ENCODE measurements around the gene EP400. TPM values are rescaled to one million over a fixed set of nuclear protein-coding genes. Genes with fewer than 3 reads are reported as not detected.
"Not testable (repeated sequence)": the region's sequence is repeated elsewhere in the genome, so short reads cannot be mapped to it uniquely, and the experiment has no call there.

Gene EP400
- total RNA-seq, 1 donor from 2014 or later, result 55.2 TPM

- no peak for DNase-seq (ENCODE audit: extremely low spot score, unreplicated experiment)
- H3K27ac Mint-ChIP-seq, result no peak overlapping the region
- H3K4me3 Mint-ChIP-seq, result no peak overlapping the region
- H3K9me3 Mint-ChIP-seq, result no peaks in the 10 kb centered on the region
- H3K36me3 Mint-ChIP-seq, result peaks cover 16% of the 10 kb centered on the region
- no peak for TF ChIP-seq CTCF (conservative IDR thresholded peaks at IDR 0.05)
- H3K27me3 Mint-ChIP-seq, result no peaks in the 10 kb centered on the region
- no peaks in the 10 kb centered on the region for H3K4me1 Mint-ChIP-seq (ENCODE audit: unreplicated experiment)
Observed at GRCh38 chr12:132043216-132043615, 93.5 kb downstream of the EP400 start.

GRCh38 chr12:132043770-132044467 is 94.2 kb downstream of the EP400 start:
- H3K27me3 Mint-ChIP-seq, result no peaks in the 10 kb centered on the region
- H3K4me1 Mint-ChIP-seq (ENCODE audit: unreplicated experiment), result no peaks in the 10 kb centered on the region
- H3K4me3 Mint-ChIP-seq, result no peak overlapping the region
- DNase-seq (ENCODE audit: extremely low spot score, unreplicated experiment), result no peak
- no peaks in the 10 kb centered on the region for H3K9me3 Mint-ChIP-seq
- TF ChIP-seq CTCF (conservative IDR thresholded peaks at IDR 0.05), result no peak
- peaks cover 16% of the 10 kb centered on the region for H3K36me3 Mint-ChIP-seq
- no peak overlapping the region for H3K27ac Mint-ChIP-seq

- H3K4me3 Mint-ChIP-seq, result no peak overlapping the region
Observed at GRCh38 chr12:132044661-132045412, 95.1 kb downstream of the EP400 start.

GRCh38 chr12:132045751-132046150 is 96.0 kb downstream of the EP400 start:
- H3K27ac Mint-ChIP-seq, result no peak overlapping the region
- no peaks in the 10 kb centered on the region for H3K4me1 Mint-ChIP-seq (ENCODE audit: unreplicated experiment)
- peaks cover 30% of the 10 kb centered on the region for H3K36me3 Mint-ChIP-seq
- no peaks in the 10 kb centered on the region for H3K9me3 Mint-ChIP-seq
- no peaks in the 10 kb centered on the region for H3K27me3 Mint-ChIP-seq
- H3K4me3 Mint-ChIP-seq, result no peak overlapping the region
- no peak for TF ChIP-seq CTCF (conservative IDR thresholded peaks at IDR 0.05)
- DNase-seq (ENCODE audit: extremely low spot score, unreplicated experiment), result no peak

More at GRCh38 chr12:132044661-132045412, 95.1 kb downstream of the EP400 start:
- Mint-ChIP-seq H3K9me3 (no peaks in the 10 kb centered on the region), H3K4me1 (ENCODE audit: unreplicated experiment) (no peaks in the 10 kb centered on the region), H3K36me3 (peaks cover 24% of the 10 kb centered on the region), H3K27me3 (no peaks in the 10 kb centered on the region), H3K27ac (no peak overlapping the region)
- no peak for DNase-seq (ENCODE audit: extremely low spot score, unreplicated experiment)
- TF ChIP-seq CTCF (conservative IDR thresholded peaks at IDR 0.05), result no peak

- no peak overlapping the region for H3K27ac Mint-ChIP-seq
- no peaks in the 10 kb centered on the region for H3K9me3 Mint-ChIP-seq
- no peak for DNase-seq (ENCODE audit: extremely low spot score, unreplicated experiment)
- no peaks in the 10 kb centered on the region for H3K27me3 Mint-ChIP-seq
- H3K4me1 Mint-ChIP-seq (ENCODE audit: unreplicated experiment), result no peaks in the 10 kb centered on the region
- H3K36me3 Mint-ChIP-seq, result peaks cover 38% of the 10 kb centered on the region
- no peak for TF ChIP-seq CTCF (conservative IDR thresholded peaks at IDR 0.05)
- H3K4me3 Mint-ChIP-seq, result no peak overlapping the region
Observed at GRCh38 chr12:132046561-132046960, 96.8 kb downstream of the EP400 start.

- H3K4me3 Mint-ChIP-seq; H3K4me1 Mint-ChIP-seq (ENCODE audit: unreplicated experiment); H3K27me3 Mint-ChIP-seq; DNase-seq (ENCODE audit: extremely low spot score, unreplicated experiment); H3K9me3 Mint-ChIP-seq; H3K27ac Mint-ChIP-seq: not testable (repeated sequence)
- H3K36me3 Mint-ChIP-seq, result peaks cover 39% of the 10 kb centered on the region
Observed at GRCh38 chr12:132047630-132048029, 97.9 kb downstream of the EP400 start.

Data from type B pancreatic cell (in vitro differentiated cells).